T-helper 22 cell (primary cell): ENCODE measurements around the gene TRIM62.
"Not testable (repeated sequence)": the region's sequence is repeated elsewhere in the genome, so short reads cannot be mapped to it uniquely, and the experiment has no call there.

Experiments
- DNase-seq: peaks from one replicate; pipeline ENCODE4 v3.0.0-alpha.2; 2020; ENCODE audit warnings: low read depth

The TRIM62 gene

GRCh38 chr1:33133478-33134105 lies 48.3 kb downstream of the TRIM62 start:
- DNase-seq: no peak

DNA sequence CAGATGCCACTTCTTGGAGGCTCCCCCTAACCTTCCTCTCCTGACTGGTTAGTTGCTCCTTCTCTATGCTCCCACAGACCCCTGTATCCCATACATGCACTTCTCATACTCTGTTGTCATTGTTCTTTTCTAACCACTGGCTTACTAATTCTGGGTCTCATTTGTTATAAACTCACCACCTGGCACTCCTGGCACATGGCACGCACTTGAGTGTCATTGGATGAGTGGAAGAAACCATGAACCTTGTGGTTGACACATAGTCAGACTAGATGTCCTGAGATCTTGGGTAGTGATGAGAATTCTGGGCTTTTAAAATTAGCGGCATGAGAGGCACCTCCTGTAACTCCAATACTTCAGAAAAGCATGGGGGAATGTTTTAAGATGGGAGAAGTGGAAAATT lies 49.3 kb downstream of the TRIM62 start:
- DNase-seq: no peak

DNA sequence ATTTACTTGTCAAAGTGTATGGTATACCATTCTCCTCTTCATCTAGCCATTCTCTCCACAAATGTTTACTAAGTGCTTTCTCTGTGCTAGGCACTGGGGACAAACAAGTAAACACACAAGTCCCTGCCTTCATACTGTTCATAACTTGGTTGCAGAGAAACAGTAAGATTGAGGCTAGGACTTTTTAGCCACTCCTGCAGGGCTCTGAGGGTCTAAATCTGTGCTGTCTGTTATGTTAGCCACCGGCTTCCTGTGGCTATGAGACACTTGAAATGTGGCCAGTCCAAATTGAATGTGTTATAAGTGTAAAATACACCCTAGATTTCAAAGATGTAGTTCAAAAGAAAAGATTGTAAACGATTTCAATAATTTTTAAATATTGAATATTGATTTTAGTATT lies 50.7 kb downstream of the TRIM62 start:
- DNase-seq: no peak

- DNase-seq: no peak
Measured at GRCh38 chr1:33130297-33130696, 51.5 kb downstream of the TRIM62 start.

GRCh38 chr1:33128781-33129180 lies 53.1 kb downstream of the TRIM62 start:
- no peak for DNase-seq

- peak; percentile 98 for DNase-seq
Measured at GRCh38 chr1:33127001-33127823, 54.6 kb downstream of the TRIM62 start.

- DNase-seq: no peak
Measured at GRCh38 chr1:33126411-33127000, 55.3 kb downstream of the TRIM62 start.

DNA sequence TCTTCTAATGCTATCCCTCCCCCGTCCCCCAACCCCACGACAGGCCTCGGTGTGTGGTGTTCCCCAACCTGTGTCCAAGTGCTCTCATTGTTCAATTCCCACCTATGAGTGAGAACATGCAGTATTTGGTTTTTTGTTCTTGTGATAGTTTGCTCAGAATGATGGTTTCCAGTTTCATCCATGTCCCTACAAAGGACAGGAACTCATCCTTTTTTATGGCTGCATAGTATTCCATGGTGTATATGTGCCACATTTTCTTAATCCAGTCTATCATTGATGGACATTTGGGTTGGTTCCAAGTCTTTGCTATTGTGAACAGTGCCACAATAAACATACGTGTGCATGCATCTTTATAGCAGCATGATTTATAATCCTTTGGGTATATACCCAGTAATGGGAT lies 57.2 kb downstream of the TRIM62 start:
- DNase-seq: not testable (repeated sequence)

DNA sequence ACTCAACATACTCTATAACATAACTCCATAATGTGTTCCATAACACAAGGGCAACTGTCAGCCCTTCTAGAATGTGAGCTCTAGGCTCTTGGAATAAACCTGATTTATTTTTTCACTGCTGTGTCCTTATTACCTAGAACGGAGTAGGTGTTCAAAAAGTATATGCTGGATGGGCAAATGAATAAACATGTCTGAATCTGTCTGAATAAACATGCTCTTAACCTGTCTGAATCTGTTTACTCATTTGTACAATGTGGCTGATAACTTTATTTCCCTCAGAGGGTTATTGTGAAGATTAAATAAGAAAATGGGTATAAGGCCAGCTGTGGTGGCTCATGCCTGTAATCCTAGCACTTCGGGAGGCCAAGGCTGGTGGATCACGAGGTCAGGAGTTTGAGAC lies 58.6 kb downstream of the TRIM62 start:
- DNase-seq: no peak

- no peak for DNase-seq
Measured at GRCh38 chr1:33122483-33123178, 59.2 kb downstream of the TRIM62 start.

GRCh38 chr1:33121728-33122127 lies 60.1 kb downstream of the TRIM62 start:
- DNase-seq: no peak

GRCh38 chr1:33120436-33121231 lies 61.2 kb downstream of the TRIM62 start:
- no peak for DNase-seq

GRCh38 chr1:33119532-33120217 lies 62.2 kb downstream of the TRIM62 start:
- no peak for DNase-seq

DNA sequence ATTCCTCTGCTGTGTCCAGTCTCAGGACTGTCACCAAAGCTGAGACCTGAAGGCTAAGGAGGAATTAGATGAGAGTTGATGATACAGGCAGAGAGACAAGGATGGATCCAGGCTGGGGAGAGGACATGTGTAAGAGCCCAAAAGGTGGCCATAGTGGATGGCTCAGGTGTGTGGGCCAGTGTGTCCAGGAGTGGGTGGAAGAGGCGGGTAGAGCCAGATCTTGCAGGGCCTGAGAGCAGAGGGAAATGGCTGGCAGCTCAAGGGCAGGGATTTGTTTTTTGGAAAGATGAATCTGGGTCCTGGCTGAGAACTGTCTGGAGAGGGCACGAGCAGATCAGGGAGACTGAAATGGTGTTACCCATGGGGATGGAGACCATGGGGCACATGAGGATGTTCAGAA lies 62.8 kb downstream of the TRIM62 start:
- DNase-seq: no peak

DNA sequence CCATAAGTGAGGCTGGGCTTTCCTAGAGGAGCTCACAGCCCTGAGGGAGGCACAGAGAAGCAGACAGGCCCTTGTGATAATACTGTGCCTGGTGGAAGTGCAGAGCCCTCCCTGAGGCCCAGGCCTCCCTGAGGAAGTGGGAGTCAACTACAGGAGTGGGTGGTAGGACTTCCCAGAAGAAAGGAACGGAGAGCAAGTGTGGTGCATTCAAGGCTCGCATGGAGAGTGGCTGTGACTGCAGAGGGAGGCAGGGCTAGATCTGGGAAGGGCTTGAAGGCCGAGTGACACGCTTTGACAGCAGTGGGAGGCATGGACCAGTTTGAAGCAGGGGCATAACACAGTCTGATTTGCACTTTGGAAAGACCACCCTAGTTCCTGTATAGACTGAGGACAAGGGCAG lies 63.6 kb downstream of the TRIM62 start:
- no peak for DNase-seq

- DNase-seq: no peak
Measured at GRCh38 chr1:33117440-33118085, 64.3 kb downstream of the TRIM62 start.

DNA sequence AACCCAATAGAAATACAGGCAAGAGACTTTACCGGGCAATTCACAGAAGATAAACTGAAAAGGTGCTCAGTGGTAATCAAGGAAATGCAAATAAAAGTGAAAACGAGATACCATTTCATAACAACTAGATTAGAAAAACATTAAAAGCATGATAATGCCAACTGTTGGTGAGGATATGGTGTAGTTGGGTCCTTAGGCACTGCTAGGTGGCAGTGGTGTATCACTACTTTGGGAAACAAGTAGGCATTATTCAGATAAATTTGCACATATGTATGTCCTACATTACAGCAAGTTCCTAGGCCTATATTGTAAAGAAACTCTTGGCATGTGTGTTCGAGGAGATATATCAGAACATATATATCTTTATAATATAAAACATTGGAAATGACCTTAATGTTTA lies 69.9 kb downstream of the TRIM62 start:
- no peak for DNase-seq

- DNase-seq: no peak
Measured at GRCh38 chr1:33110477-33110876, 71.4 kb downstream of the TRIM62 start.

GRCh38 chr1:33100119-33100415 lies 81.8 kb downstream of the TRIM62 start:
- DNase-seq: not testable (repeated sequence)

DNA sequence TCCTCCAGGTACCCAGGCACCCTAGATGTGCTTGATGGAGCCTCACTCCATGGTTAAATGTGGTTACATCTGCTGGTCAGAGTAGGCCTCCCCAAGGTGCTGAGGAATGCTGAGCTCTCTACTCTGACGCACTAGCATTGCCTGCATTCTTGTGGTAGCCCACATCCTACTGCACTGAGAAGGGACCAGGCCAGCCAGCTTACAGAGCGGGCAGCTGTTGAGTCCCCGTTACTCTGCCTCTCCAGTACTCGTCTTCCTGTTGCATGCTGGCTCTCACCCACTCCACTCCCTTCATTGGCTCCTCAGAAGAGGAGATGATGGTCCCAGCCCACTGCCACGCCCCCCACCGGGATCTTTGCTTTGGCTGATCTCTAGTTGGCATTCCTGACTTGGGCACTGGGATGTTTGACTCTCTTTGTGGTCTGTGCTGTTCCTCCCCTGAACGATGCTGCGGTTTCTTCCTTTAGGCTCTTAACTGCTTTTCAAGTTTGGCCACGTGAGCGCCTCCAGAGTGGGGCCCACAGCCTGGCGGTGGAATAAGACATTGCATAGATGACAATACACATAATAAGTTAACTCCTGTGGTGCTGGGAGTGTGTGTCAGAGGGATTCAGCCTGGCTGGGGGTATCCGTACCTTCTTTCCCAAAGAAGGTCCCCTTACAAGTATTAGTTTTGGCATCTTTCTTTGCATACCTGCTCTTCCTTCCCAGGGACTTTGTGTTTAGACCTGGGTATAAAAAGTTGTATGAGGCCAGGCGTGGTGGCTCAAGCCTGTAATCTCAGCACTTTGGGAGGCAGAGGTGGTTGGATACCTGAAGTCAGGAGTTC lies 82.3 kb downstream of the TRIM62 start:
- peak; percentile 73 for DNase-seq
